Neural cell (in vitro differentiated cells): ENCODE data around the gene SLC39A3. TPM values are rescaled to one million over a fixed set of nuclear protein-coding genes. Genes with fewer than 3 reads are reported as not detected.

Experiments used
- H2AFZ ChIP-seq: fragments of 200-600, 300-800 bp; sonication (generic), shearing (Covaris generic); 2 replicates; pipeline ENCODE4 v1.6.0; 2014; ENCODE audit warnings: low read depth, mild to moderate bottlenecking, antibody characterized with exemption, low read length, moderate library complexity
- H3F3A ChIP-seq: fragments of 200-600 bp; shearing (Covaris generic); 2 replicates; pipeline ENCODE4 v1.6.1; 2016; ENCODE audit warnings: mild to moderate bottlenecking, moderate library complexity, mixed read lengths, antibody characterized with exemption, low read length; ENCODE audit not compliant: insufficient read depth, poor library complexity, severe bottlenecking
- H3K27ac ChIP-seq: fragments of 200-600, 300-800 bp; sonication (generic), shearing (Covaris generic); 2 replicates; pipeline ENCODE4 v1.5.1; 2014; ENCODE audit warnings: mild to moderate bottlenecking, low read length, moderate library complexity
- H3K27me3 ChIP-seq: fragments of 300-800, 200-600 bp; sonication (generic), shearing (Covaris generic); 2 replicates; pipeline ENCODE4 v1.6.0; 2014; ENCODE audit warnings: mild to moderate bottlenecking, low read depth, low read length, moderate library complexity; ENCODE audit not compliant: insufficient read depth
- H3K36me3 ChIP-seq: fragments of 300-800, 200-600 bp; sonication (generic), shearing (Covaris generic); 2 replicates; pipeline ENCODE4 v1.5.1; 2014; ENCODE audit warnings: mild to moderate bottlenecking, antibody characterized with exemption, low read length, moderate library complexity; ENCODE audit not compliant: insufficient read depth
- H3K4me2 ChIP-seq: fragments of 300-800, 200-600 bp; sonication (generic), shearing (Covaris generic); 2 replicates; pipeline ENCODE4 v1.6.0; 2014; ENCODE audit warnings: mild to moderate bottlenecking, low read length
- H3K4me3 ChIP-seq: fragments of 300-800, 200-600 bp; sonication (generic), shearing (Covaris generic); 2 replicates; pipeline ENCODE4 v1.5.1; 2014; ENCODE audit warnings: mild to moderate bottlenecking, low read length, moderate library complexity
- H3K79me2 ChIP-seq: fragments of 200-600 bp; shearing (Covaris generic); replicated peaks from 2 replicates; pipeline ENCODE4 v1.6.0; 2014; ENCODE audit warnings: mild to moderate bottlenecking, low read length, moderate library complexity; ENCODE audit not compliant: insufficient read depth
- H3K9ac ChIP-seq: fragments of 300-800, 200-600 bp; sonication (generic), shearing (Covaris generic); 2 replicates; pipeline ENCODE4 v1.6.1; 2016; ENCODE audit warnings: mild to moderate bottlenecking, low read length, mixed read lengths
- H3K9me2 ChIP-seq: fragments of 200-600 bp; shearing (Covaris generic); 2 replicates; pipeline ENCODE4 v1.6.1; 2016; ENCODE audit warnings: mild to moderate bottlenecking, low read length, mixed read lengths; ENCODE audit not compliant: insufficient read depth
- H3K9me3 ChIP-seq: fragments of 200-600, 300-800 bp; sonication (generic), shearing (Covaris generic); 2 replicates; pipeline ENCODE4 v1.6.1; 2016; ENCODE audit warnings: mild to moderate bottlenecking, mixed run types, low read length, moderate library complexity, mixed read lengths
- H4K20me1 ChIP-seq: fragments of 200-600 bp; shearing (Covaris generic); 2 replicates; pipeline ENCODE4 v1.6.1; 2016; ENCODE audit warnings: mild to moderate bottlenecking, mixed run types; ENCODE audit not compliant: insufficient read depth
- CTCF ChIP-seq: fragments of 450-650 bp; IDR thresholded peaks from 2 replicates; pipeline ENCODE4 v1.5.1; 2014; ENCODE audit warnings: antibody characterized with exemption, mild to moderate bottlenecking, moderate library complexity; ENCODE audit not compliant: poor library complexity, severe bottlenecking
- EP300 ChIP-seq: fragments of 450-650 bp; conservative IDR thresholded peaks from 2 replicates; pipeline ENCODE4 v1.6.1; 2014; ENCODE audit warnings: antibody characterized with exemption, mild to moderate bottlenecking, moderate library complexity; ENCODE audit not compliant: poor library complexity, severe bottlenecking
- EZH2 ChIP-seq: fragments of 200-600, 300-800 bp; shearing (Covaris generic), sonication (generic); IDR thresholded peaks from 2 replicates; pipeline ENCODE4 v1.6.1; 2014; ENCODE audit warnings: antibody characterized with exemption, low read length, borderline replicate concordance, mild to moderate bottlenecking; ENCODE audit not compliant: insufficient read depth, poor library complexity, severe bottlenecking
- MXI1 ChIP-seq: fragments of 450-650 bp; conservative IDR thresholded peaks from 2 replicates; pipeline ENCODE4 v1.6.1; 2014; ENCODE audit warnings: antibody characterized with exemption, mild to moderate bottlenecking; ENCODE audit not compliant: poor library complexity, severe bottlenecking
- POLR2AphosphoS5 ChIP-seq: IDR thresholded peaks from 2 replicates; pipeline ENCODE4 v1.6.1; 2012
- RAD21 ChIP-seq: fragments of 450-650 bp; conservative IDR thresholded peaks from 2 replicates; pipeline ENCODE4 v1.6.1; 2014; ENCODE audit warnings: antibody characterized with exemption, mild to moderate bottlenecking, moderate library complexity
- REST ChIP-seq: IDR thresholded peaks from 2 replicates; pipeline ENCODE4 v1.6.1; 2012; ENCODE audit warnings: borderline replicate concordance
- SMC3 ChIP-seq: fragments of 450-650 bp; conservative IDR thresholded peaks from 2 replicates; pipeline ENCODE4 v1.6.1; 2014; ENCODE audit warnings: antibody characterized with exemption, mild to moderate bottlenecking, moderate library complexity; ENCODE audit not compliant: poor library complexity
- TAF1 ChIP-seq: IDR thresholded peaks from 2 replicates; pipeline ENCODE4 v1.6.1; 2012; ENCODE audit warnings: low read depth
- polyA plus RNA-seq: library from polyadenylated mRNA; depleted of rRNA; stranded (reverse); fragments of >200 nt; gene quantifications from 2 replicates; pipeline ENCODE4 v1.2.3, GENCODE V29; 2014

SLC39A3 gene
- polyA plus RNA-seq, 1 donor from 2014 or later = 72.8 TPM

- Histone ChIP-seq H3K9me3 (no peaks in the 10 kb centered on the region), H3K27ac (peak overlapping the region; percentile 88), H3K36me3 (no peaks in the 10 kb centered on the region), H4K20me1 (no peaks in the 10 kb centered on the region), H3K4me3 (peak overlapping the region; percentile 93), H3K4me2 (peak overlapping the region; percentile 77), H3K9ac (peak overlapping the region; percentile 90), H2AFZ (peak overlapping the region; percentile 3), H3K79me2 (peaks cover 66% of the 10 kb centered on the region), H3F3A (peaks cover 9% of the 10 kb centered on the region), H3K27me3 (no peaks in the 10 kb centered on the region), H3K9me2 (no peaks in the 10 kb centered on the region)
- TF ChIP-seq CTCF (no peak), REST (no peak), TAF1 (no peak), POLR2AphosphoS5 (no peak), MXI1 (no peak), EZH2 (no peak), EP300 (no peak), SMC3 (no peak), RAD21 (no peak)
Measured at GRCh38 chr19:2782329-2782935, 42.6 kb upstream of the SLC39A3 start.

DNA sequence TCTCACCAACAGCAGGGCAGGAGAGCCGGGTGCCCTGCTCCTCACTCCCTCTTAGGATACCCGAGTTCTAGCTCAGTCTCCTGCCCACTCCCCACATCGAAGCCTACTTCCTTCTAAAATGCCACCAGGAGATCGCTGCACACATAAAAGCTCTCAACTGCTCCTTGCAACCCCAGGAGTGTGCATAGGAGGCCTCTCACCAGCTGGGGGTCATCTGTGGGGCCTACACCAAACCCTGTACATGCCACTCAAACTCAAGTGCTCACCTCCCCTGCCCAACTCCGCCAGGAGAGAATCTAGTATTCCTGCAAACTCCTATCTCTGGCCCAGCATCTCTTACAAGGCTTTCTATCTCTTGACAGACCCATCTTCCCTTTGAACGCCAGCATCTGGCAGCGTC is 40.5 kb upstream of the SLC39A3 start:
- no peaks in the 10 kb centered on the region for H3K36me3 ChIP-seq

More for the DNA sequence above, 40.5 kb upstream of the SLC39A3 start:
- peaks cover 68% of the 10 kb centered on the region for H3K79me2 ChIP-seq
- no peak overlapping the region for H2AFZ ChIP-seq
- H3K4me3 ChIP-seq = no peak overlapping the region
- no peak overlapping the region for H3K9ac ChIP-seq
- H3F3A ChIP-seq = peaks cover 9% of the 10 kb centered on the region
- no peaks in the 10 kb centered on the region for H3K9me3 ChIP-seq
- no peaks in the 10 kb centered on the region for H3K27me3 ChIP-seq
- H3K4me2 ChIP-seq = no peak overlapping the region
- TF ChIP-seq EZH2 (no peak), CTCF (no peak), MXI1 (no peak), REST (no peak), RAD21 (no peak), TAF1 (no peak), SMC3 (no peak), POLR2AphosphoS5 (no peak), EP300 (no peak)
- H3K9me2 ChIP-seq = no peaks in the 10 kb centered on the region
- H4K20me1 ChIP-seq = no peaks in the 10 kb centered on the region
- no peak overlapping the region for H3K27ac ChIP-seq
